NCI-H1417 (cell line): ENCODE data around the gene GPRC6A.

Experiments
- DNase-seq, 3 experiments: peaks; one replicate each; lab custom pipeline; 2025; lab: John Stamatoyannopoulos, UW

Gene GPRC6A

DNA sequence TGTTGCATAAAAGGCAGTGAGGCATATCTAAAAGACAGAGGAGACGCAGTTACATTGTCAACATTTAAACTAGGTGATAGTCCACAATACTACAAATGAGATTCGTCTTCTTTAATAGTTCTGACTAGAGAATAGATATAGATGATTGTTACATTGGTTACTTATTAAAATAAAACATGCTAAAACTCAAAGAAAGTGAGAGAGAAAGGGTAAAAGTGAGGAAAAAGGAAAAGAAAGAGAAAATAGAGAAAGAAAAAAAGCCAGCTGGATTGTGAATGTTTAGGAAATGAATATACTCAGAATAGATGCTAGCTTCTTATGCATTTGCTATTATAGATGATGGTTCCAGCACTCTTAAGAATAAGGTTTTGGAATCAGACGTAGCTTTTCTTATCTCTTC lies 35.7 kb downstream of the GPRC6A start:
- DNase-seq = no peak

DNA sequence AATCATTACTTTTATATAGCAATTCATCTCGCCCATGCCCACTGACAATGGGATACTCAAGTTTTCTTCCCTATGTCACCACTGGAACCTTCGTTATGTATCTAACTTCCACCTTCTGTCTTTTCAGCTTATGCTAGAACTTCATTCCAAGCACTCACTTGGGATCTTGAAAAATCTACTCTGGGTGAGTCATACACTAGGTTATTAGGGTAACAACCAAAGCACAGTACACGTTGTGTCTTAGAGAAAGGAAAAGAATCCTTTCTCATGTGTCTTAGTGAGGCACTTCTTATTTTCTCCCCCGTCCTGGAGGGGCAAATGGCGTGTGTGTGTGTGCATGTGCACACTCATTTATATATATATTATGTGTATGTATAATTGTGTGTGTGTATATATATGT lies 45.0 kb downstream of the GPRC6A start:
- no peak for DNase-seq

DNA sequence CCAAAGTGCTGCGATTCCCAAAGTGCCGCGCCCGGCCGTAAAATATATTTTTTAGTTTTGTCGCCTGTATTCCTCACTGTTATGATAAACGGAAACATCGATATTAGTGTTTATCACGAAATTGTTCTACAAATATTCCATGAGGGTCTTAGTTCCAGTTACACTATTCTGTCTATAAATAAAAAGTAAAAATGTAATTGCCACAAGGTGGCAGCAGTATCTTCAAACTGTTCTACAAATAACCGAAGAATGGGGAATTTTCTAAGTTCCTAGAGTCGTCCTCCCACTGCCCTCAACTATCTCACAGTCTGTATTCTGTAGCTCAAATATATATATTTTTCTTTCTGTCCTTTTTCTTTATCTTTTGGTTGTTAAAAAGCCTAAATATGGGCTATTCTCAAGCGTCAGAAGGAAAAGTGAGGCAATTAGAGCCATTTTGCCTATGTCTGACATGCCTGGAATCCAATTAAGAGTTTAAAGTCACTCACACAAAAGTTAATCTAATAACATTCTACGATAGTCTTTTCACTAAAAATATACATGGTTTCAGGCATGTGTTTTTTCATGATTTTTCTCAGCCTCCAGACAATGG lies 49.2 kb downstream of the GPRC6A start:
- DNase-seq = peak in 2 of 3 experiments; percentile 25 to 57

DNA sequence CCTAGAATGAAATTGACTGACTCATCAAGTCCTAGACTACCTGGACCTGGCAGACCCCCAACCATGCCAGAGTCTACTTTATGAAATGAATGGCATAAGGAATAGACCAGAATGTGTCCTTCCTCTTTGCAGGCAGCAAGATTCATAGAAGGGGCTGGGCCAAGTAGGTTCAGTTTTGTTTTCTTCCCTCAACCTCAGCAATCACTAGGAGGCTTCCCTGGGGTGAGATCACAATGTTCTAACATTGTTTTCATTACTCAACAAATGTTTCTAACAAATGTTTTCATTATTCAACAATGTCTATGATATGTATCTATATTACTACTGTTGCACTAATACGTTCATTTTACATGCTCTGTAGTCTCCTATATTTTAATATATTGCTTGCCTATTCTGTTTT lies 55.0 kb downstream of the GPRC6A start:
- DNase-seq = no peak

DNA sequence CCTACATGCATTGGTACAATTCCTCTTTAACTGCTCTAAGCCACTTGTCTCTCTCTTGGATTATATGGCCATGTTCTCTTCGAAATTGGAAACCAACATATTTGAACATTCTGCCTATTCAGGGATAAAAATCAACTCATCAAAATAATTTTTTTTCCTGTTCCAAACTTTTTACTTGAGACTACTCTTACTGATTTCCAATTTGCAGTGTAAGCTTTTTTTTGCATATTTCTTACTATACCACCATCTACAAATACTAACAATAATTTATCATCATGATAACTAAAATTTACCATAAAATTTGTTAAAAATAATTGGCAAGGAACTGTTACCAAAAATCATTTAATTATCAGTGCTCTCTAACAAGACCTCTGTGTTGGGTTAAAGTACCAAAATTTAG lies 56.4 kb downstream of the GPRC6A start:
- no peak for DNase-seq

DNA sequence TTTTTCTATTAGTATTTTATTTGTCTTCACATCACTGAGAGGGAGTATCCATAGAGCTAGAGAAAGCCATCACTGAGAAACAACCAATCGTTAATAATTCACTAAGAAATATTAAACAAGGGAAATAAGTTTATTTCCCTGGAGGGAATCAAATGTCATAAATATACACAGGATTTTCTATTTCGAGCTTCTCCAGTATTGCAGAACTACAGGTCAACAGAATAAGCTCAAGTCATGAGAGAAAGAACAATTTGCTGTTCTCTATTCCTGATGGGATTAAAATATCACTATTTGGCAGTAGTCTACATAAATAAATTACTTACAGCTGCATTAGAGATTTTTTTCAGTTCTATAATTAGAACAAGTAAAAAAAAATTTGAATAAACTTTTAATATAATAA lies 61.2 kb downstream of the GPRC6A start:
- no peak for DNase-seq

DNA sequence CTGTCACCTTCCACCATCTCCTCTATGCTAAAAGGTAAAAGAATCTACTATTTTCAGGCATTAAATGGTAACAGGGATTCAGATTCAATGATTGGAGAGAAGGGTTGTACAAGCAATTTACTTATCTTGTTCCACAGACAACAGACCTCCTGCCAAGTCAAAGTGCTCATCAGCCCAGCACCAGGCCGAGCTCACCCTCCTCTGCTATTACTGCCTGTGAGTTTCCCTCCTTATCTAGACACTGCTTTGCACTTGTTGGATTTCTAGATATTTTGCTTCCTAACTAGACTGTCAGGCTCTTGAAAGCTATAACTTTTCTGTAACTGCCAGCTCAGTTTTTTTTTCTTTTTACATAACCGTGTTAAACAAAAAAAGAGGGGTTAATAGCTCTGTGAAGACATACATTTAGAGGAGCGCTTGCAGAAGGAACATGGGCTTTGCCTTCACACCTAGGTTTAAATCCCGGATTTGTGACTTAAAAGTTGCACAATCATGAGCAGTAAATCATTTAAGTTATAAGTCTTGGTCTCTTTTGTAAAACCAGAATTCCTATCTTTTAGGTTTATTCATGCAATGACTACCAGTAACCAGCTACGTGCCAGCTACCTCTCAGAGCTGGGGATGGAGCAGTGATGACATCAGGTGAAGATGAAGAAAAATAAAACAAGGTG lies 62.2 kb downstream of the GPRC6A start:
- no peak for DNase-seq

DNA sequence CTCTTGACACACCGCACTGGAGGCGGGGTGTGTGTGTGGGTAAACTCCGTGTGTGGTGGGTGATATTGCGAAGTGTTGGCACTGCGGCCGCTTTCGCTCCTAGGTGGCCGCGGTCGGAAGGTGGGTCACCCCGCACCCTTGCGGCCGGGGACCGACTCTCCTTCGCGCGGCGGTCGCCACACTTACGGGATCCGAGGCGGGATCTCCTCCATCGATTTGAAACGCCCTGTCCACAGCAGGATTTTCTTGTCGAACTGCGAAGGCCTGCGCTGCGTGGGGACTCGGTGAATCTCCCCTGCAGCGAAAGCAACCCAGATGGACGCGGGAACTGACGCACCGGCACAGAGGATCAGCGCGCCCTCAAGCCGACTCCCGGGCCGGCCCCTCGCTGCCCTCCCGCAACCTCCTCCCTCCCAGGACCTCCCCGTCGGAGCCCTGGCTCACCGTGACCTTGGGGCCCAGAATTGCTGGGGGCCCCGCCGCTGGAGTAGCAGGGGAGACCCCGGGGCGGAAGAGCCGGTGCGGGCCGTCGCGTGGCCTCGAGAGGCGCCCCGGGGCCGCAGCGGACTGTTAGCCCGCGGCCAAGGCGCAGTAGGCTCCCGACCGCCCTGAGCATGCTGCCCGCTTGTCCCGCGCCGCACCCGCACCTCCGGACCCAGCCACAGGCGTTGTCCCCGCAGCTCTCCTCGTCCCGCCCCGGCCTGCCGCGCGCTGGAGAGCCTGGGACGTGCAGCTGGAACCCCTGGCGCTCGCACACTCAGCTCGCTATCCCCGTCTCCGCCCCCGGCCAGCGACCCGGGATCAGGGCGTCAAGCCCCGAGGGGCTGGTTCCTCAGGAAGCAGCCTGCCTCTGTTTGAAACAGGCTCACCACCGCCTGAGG lies 63.7 kb downstream of the GPRC6A start, which contains the start of gene FAM162B:
FAM162B (minus strand) TSS at position 759 of the 881 bp plus-strand sequence; CDS start at position 616, 143 bp downstream.
- DNase-seq = no peak

DNA sequence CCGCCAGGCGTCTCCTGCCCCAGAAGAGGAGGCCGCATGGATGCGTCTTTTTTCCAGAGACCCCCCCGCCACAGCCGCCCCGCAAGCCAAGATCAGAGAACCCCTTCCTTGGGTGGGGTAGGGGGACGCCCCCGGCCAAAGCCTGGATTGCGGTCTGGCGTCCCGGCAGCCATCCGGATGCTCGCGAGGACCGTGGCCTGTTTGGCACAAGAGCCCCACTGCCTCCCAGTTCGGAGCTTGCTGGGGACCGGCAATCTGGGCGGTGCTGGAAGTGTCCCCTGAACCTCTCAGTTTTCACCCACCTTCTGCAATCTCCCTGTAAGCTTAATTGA lies 64.3 kb downstream of the GPRC6A start:
- DNase-seq = no peak

DNA sequence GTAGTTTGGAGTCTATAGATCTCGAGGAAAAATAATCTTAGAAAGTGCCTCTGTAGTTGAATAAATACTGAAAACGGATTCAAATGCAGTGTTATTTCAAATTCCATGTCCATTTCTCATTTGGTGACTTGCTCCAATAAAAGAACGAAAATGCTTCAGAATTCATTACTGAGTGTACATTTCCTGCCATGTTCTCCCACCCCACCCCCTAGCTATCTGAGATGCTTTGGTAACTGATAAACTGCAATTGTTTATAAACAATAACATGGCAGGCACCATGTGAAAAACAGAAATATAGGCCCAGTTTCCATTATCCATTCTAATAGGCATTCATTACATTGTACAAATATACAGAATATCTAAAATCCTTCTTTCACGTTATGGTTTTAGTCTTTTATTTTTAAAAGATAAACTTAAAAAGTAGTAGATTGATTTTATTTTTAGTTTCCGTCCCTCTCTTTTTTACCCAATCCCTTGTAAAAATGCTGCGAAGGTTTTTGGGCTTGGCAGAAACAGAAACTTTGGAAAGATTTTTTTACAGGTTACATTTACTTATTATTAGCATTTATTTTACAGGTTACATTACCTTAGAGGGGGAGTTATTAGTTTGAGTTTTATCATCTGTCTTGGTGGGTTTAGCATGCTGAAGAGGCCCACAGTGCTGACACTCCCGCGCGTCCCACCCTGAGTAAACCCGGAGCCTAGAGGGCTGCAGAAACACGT lies 64.8 kb downstream of the GPRC6A start:
- DNase-seq = no peak

DNA sequence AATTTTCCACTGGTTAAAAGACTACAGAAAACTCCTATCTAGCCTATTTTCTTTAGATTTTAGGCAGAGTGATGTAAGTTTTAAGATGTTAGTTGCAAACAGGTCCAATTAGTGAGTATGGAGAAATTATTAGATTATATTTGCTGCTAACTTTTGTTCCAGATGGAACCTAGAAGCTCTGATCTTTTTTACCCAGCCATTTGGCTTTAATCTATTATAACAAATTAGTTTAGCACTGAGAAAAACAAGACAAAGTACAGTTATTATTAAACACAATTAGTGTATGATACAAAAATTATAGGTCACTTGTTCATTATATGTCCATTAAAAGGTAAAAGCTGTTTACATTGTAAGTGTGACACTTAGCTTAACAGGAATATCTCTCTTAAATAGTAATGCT lies 65.8 kb downstream of the GPRC6A start:
- peak in 1 of 3 experiments; percentile 10 for DNase-seq

DNA sequence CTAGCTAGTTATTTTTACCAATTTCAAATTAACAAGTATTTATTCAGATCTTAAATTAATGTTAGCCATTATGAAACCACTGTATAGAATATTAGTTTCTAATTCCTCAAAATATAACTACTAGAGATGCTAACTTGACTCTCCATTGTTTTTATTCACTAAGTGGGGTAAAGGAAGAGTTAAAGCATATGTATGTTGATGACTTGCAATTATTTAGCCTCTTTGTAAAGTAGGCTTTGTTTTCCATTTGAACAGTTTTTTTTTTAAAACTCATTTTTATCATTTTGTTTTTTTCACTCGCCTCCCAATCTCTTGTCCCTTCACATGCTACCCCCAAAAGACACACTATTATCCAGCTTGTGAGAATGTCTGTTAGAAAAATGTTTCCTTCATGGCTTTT lies 66.6 kb downstream of the GPRC6A start:
- no peak for DNase-seq

DNA sequence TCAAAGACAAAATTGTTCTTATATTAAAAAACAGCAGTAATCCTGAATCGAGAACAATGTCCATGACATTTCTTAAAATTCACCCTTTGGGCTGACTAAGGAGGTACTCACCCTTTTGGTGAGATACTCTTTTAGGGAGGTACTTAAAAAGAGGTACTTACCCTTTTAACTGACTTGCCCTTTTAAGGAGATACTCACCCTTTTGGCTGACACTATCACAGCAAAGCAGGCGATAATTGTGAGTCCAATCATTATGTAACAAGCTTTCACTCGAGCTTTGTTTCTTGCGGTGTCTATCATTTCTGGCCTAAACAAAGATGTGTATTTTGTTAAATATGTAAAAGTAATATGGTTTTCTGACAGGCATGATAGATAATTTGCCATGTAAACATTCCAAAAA lies 67.1 kb downstream of the GPRC6A start:
- no peak for DNase-seq

DNA sequence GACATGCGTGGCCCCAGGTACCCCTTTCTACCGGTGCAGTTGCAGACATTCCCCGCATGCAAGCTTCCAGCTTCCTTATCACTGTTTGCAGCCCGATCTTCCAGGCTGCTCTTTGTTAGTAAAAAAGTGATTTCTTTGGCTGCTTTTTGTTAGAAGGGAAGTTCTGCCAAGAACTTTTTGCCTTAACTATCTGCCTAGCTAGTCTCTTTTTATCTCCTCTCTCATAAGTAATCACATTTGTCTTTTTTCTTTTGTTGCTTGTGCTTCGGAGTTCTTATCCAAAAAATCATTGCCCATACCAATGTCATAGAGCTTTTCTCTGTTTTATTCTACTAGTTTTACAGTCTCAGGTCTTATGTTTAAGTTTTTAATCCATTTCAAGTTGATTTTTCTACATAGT lies 83.7 kb downstream of the GPRC6A start:
- DNase-seq = no peak
